OCI-LY7 (cell line): ENCODE measurements around the gene KIF6. TPM values are rescaled to one million over a fixed set of nuclear protein-coding genes. Genes with fewer than 3 reads are reported as not detected.

Experiments used
- BruUV-seq: library from RNA; stranded (reverse); fragments of 400-500 nt; replicated peaks from 2 replicates; lab custom pipeline; 2021; lab: Mats Ljungman, UMichigan
- CTCF ChIA-PET: fragments of 300-600 bp; sonication (Branson Sonifier 250); formaldehyde crosslinking; loops from one replicate; lab custom pipeline; 2022; ENCODE audit warnings: antibody characterized with exemption; ENCODE audit not compliant: unreplicated experiment; lab: Charles Lee
- POLR2A ChIA-PET: fragments of 300-600 bp; sonication (Branson Sonifier 250); formaldehyde crosslinking; loops from one replicate; lab custom pipeline; 2022; ENCODE audit warnings: antibody characterized with exemption; lab: Charles Lee
- DNase-seq: peaks from one replicate; pipeline ENCODE4 v3.0.0-alpha.2; 2015; ENCODE audit warnings: low spot score
- H2AFZ ChIP-seq: fragments of 200-600 bp; sonication (generic), shearing (Covaris generic); 2 replicates; pipeline ENCODE4 v1.6.1; 2014; ENCODE audit warnings: mild to moderate bottlenecking, antibody characterized with exemption, low read length, moderate library complexity
- H3K27ac ChIP-seq: fragments of 200-600 bp; sonication (generic); 2 replicates; pipeline ENCODE4 v1.5.1; 2014; ENCODE audit warnings: mixed run types, low read depth, mild to moderate bottlenecking, moderate library complexity, low read length, inconsistent platforms; ENCODE audit not compliant: poor library complexity, severe bottlenecking
- H3K36me3 ChIP-seq: fragments of 200-600 bp; sonication (generic); 2 replicates; pipeline ENCODE4 v1.6.1; 2014; ENCODE audit warnings: mild to moderate bottlenecking, antibody characterized with exemption, low read length, moderate library complexity, mixed read lengths; ENCODE audit not compliant: insufficient read depth
- H3K4me1 ChIP-seq: fragments of 200-600 bp; sonication (generic); 2 replicates; pipeline ENCODE4 v1.5.1; 2014; ENCODE audit warnings: mild to moderate bottlenecking, low read length; ENCODE audit not compliant: insufficient read depth, poor library complexity, severe bottlenecking
- H3K4me2 ChIP-seq: fragments of 200-600 bp; sonication (generic); 2 replicates; pipeline ENCODE4 v1.6.1; 2014; ENCODE audit warnings: mild to moderate bottlenecking, low read length
- H3K4me3 ChIP-seq: fragments of 200-600 bp; sonication (generic); 2 replicates; pipeline ENCODE4 v1.5.1; 2014; ENCODE audit warnings: mild to moderate bottlenecking, low read depth, low read length; ENCODE audit not compliant: poor library complexity, severe bottlenecking
- H3K79me2 ChIP-seq: fragments of 200-600 bp; sonication (generic); 2 replicates; pipeline ENCODE4 v1.6.1; 2016; ENCODE audit warnings: low read depth, mild to moderate bottlenecking, low read length, moderate library complexity, mixed read lengths; ENCODE audit not compliant: insufficient read depth
- H3K9me2 ChIP-seq: fragments of 200-600 bp; sonication (generic); 2 replicates; pipeline ENCODE4 v1.6.1; 2016; ENCODE audit warnings: mild to moderate bottlenecking, low read length, mixed read lengths; ENCODE audit not compliant: insufficient read depth
- H3K9me3 ChIP-seq: fragments of 200-600 bp; sonication (generic); 2 replicates; pipeline ENCODE4 v1.6.1; 2014; ENCODE audit warnings: mild to moderate bottlenecking, mixed run types, low read length, mixed read lengths
- H4K20me1 ChIP-seq: fragments of 200-600 bp; sonication (generic); 2 replicates; pipeline ENCODE4 v1.6.1; 2014; ENCODE audit warnings: mild to moderate bottlenecking, antibody characterized with exemption, low read length, moderate library complexity, mixed read lengths; ENCODE audit not compliant: insufficient read depth
- EZH2phosphoT487 ChIP-seq: fragments of 200-600 bp; sonication (generic); IDR thresholded peaks from 2 replicates; pipeline ENCODE4 v1.6.1; 2018; ENCODE audit warnings: low read depth, borderline replicate concordance, mild to moderate bottlenecking, mixed run types, antibody characterized with exemption, low read length, moderate library complexity, mixed read lengths
- intact Hi-C: fragments of 100-400 bp; cut with micrococcal nuclease; formaldehyde crosslinking; loops from one replicate; pipeline ENCODE4 v1.10.0; 2022; ENCODE audit not compliant: unreplicated experiment
- total RNA-seq, 2 experiments: library from RNA; depleted of rRNA in 1 of 2; stranded (reverse); fragments of >200 nt in 1 of 2; shearing (Covaris generic) in 1 of 2; gene quantifications; 2 replicates each; pipeline ENCODE4 v1.2.3, GENCODE V29; 2014 to 2022
- TF ChIP-seq, protein P1 (sequence below): fragments of 200-600 bp; sonication (generic); conservative IDR thresholded peaks from 2 replicates; pipeline ENCODE4 v1.5.1; 2014; ENCODE audit warnings: mild to moderate bottlenecking, antibody characterized with exemption, low read length, moderate library complexity, mixed read lengths

The KIF6 gene
- total RNA-seq, 2 experiments from 2014 or later: not detected

DNA sequence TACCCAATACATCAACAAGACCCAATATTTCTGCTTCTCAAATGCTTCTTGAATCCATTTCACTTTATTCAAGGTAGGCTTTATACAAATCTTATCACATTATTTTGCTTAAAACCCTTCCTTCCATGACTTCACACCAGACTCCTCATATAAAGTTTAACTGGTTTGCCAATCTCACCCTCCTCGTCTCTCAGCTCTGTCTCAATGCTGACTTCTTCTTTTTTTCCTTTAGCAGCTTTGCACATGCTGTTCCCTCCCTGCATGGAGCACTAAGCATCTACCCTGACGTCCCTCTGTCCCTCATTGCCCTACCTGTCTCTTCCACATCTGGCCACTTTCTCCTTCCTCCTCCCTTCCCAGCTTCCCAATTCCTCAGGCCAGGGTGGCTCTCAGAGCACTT, 442.4 kb downstream of the KIF6 start:
- intact Hi-C loops: no loop called here
- Histone ChIP-seq H3K9me2 (no peaks in the 10 kb centered on the region), H3K4me1 (no peaks in the 10 kb centered on the region), H4K20me1 (no peaks in the 10 kb centered on the region), H3K27ac (no peak overlapping the region), H3K4me2 (no peak overlapping the region), H3K79me2 (no peaks in the 10 kb centered on the region), H2AFZ (no peak overlapping the region), H3K9me3 (no peaks in the 10 kb centered on the region), H3K36me3 (no peaks in the 10 kb centered on the region), H3K4me3 (no peak overlapping the region)
- ChIA-PET POLR2A (no interaction called here), CTCF (interaction anchor here (0.6 kb wide), 1 partner anchor 582 kb away, joined by 3 read pairs; no protein-coding TSS in a partner anchor)
- BruUV-seq: no TSS peak
- no peak for DNase-seq
- TF ChIP-seq, protein P1, sequence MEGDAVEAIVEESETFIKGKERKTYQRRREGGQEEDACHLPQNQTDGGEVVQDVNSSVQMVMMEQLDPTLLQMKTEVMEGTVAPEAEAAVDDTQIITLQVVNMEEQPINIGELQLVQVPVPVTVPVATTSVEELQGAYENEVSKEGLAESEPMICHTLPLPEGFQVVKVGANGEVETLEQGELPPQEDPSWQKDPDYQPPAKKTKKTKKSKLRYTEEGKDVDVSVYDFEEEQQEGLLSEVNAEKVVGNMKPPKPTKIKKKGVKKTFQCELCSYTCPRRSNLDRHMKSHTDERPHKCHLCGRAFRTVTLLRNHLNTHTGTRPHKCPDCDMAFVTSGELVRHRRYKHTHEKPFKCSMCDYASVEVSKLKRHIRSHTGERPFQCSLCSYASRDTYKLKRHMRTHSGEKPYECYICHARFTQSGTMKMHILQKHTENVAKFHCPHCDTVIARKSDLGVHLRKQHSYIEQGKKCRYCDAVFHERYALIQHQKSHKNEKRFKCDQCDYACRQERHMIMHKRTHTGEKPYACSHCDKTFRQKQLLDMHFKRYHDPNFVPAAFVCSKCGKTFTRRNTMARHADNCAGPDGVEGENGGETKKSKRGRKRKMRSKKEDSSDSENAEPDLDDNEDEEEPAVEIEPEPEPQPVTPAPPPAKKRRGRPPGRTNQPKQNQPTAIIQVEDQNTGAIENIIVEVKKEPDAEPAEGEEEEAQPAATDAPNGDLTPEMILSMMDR: no peak
- TF ChIP-seq EZH2phosphoT487: no peak

DNA sequence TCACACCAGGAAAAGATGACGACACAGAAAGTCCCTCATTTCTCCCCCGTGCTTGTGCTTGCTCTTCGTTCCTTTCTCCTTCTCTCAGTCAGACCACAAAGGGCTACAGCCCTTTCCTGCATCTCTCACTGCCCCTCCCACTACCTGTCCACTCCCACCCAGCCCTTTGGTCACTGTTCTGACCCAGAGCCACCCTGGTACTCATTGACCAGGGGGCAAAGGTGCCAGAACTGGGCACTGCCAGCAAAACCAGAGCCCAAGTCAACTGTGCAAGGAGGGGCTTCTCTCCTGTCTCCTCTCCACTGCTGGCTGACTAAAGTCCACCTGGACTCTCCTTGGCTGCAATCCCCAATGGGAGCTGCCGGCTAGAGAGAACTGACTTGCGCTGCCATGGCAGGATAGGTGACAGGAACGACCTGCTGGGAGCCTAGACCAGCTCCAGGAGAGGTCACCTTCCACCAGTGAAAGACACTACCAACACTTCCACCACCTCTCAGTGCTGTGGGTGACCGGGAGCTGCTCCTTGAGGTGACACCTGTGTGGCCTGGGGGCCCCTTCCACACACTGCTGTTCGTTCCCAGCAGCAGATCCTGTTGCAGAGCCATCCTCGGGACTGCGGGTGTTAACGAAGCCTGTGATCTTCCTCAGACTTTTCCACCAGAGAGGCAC, 443.8 kb downstream of the KIF6 start:
- intact Hi-C loops: no loop called here
- Histone ChIP-seq H3K4me3 (no peak overlapping the region), H4K20me1 (no peaks in the 10 kb centered on the region), H3K79me2 (no peaks in the 10 kb centered on the region), H3K36me3 (no peaks in the 10 kb centered on the region), H3K9me3 (no peaks in the 10 kb centered on the region), H3K4me2 (no peak overlapping the region), H2AFZ (no peak overlapping the region), H3K27ac (no peak overlapping the region), H3K9me2 (no peaks in the 10 kb centered on the region), H3K4me1 (no peaks in the 10 kb centered on the region)
- ChIA-PET POLR2A (no interaction called here), CTCF (no interaction called here)
- no peak for DNase-seq
- TF ChIP-seq, protein P1: no peak
- TF ChIP-seq EZH2phosphoT487: no peak
- no TSS peak for BruUV-seq

DNA sequence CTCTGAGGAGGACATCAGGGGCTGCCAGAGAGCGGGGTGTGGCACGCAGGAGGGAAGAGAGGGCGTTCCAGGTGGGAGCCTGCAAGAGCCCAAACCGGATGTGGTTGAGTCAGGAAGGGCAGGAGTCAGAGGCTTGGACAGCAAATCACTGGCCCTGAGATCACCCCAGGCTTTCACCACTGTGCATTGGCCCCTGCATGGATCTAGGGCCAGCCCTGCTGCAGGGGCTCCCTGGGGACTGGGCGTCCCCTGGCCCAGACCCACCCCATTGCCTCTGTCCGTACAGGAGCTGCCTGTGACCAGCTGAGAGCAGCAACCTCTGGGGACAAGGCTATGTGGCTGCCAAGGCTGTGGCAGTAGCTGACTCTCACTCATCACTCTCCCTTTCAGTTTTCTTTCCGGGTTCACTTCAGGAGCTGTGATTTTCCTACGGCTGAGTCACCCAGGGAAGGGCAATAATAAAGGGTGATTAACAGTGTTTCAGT, 444.9 kb downstream of the KIF6 start:
- no peaks in the 10 kb centered on the region for H3K9me3 ChIP-seq
- no peak for TF ChIP-seq EZH2phosphoT487
- TF ChIP-seq, protein P1: no peak
- no peaks in the 10 kb centered on the region for H3K79me2 ChIP-seq
- no peaks in the 10 kb centered on the region for H3K9me2 ChIP-seq
- intact Hi-C loops: no loop called here
- H2AFZ ChIP-seq: no peak overlapping the region
- H4K20me1 ChIP-seq: no peaks in the 10 kb centered on the region
- no peak for DNase-seq
- CTCF ChIA-PET: no interaction called here
- no peaks in the 10 kb centered on the region for H3K36me3 ChIP-seq
- no peak overlapping the region for H3K4me2 ChIP-seq
- H3K4me1 ChIP-seq: no peaks in the 10 kb centered on the region
- no TSS peak for BruUV-seq
- no peak overlapping the region for H3K4me3 ChIP-seq
- POLR2A ChIA-PET: no interaction called here
- H3K27ac ChIP-seq: no peak overlapping the region
